ENCODE data around the gene ABCC9.

The ABCC9 gene

DNA sequence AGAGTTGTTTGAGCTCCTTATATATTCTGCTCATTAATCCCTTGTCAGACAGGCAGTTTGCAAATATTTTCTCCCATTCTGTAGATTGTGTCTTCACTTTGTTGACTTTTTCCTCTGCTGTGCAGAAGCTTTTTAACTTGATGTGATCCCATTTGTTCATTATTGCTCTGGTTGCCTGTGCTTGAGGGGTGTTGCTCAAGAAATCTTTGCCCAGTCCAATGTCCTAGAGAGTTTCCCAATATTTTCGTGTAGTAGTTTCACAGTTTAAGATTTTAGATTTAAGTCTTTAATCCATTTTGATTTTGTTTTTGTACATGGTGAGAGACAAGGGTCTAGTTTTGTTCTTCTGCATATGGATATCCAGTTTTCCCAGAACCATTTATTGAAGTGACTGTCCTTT is 19.8 kb downstream of the ABCC9 start:
- no peak for DNase-seq (ENCODE audit: low read depth, low spot score)
- no peak overlapping the region for H3K4me3 ChIP-seq (ENCODE audit: low read depth, low read length)
- in situ Hi-C loops (cut with HindIII; ENCODE audit: low sequenced_read_pairs), result no loop called here
- TF ChIP-seq, protein P1, sequence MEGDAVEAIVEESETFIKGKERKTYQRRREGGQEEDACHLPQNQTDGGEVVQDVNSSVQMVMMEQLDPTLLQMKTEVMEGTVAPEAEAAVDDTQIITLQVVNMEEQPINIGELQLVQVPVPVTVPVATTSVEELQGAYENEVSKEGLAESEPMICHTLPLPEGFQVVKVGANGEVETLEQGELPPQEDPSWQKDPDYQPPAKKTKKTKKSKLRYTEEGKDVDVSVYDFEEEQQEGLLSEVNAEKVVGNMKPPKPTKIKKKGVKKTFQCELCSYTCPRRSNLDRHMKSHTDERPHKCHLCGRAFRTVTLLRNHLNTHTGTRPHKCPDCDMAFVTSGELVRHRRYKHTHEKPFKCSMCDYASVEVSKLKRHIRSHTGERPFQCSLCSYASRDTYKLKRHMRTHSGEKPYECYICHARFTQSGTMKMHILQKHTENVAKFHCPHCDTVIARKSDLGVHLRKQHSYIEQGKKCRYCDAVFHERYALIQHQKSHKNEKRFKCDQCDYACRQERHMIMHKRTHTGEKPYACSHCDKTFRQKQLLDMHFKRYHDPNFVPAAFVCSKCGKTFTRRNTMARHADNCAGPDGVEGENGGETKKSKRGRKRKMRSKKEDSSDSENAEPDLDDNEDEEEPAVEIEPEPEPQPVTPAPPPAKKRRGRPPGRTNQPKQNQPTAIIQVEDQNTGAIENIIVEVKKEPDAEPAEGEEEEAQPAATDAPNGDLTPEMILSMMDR (IDR thresholded peaks at IDR 0.05; ENCODE audit: low read depth, low read length), result no peak

DNA sequence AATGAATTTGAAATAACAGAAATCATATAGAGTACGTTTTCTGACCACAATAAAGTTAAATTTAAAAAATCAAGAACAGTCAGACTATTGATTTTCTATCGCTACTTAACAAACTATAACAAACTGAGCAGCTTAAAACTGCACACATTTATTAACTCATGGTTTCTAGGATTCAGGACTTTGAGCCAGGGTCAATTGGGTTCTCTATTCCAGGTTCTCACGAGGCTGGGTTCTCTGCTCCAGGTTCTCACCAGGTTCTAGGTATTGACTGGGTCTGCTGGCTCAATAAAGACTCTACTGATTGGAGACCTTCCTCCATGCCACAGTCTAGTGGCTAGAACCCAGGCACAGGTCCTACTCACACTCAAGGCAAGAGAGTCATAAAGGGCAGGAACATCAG is 22.8 kb downstream of the ABCC9 start:
- TF ChIP-seq, protein P1 (IDR thresholded peaks at IDR 0.05; ENCODE audit: low read depth, low read length), result no peak
- in situ Hi-C loops (cut with HindIII; ENCODE audit: low sequenced_read_pairs), result no loop called here
- DNase-seq (ENCODE audit: low read depth, low spot score), result no peak

DNA sequence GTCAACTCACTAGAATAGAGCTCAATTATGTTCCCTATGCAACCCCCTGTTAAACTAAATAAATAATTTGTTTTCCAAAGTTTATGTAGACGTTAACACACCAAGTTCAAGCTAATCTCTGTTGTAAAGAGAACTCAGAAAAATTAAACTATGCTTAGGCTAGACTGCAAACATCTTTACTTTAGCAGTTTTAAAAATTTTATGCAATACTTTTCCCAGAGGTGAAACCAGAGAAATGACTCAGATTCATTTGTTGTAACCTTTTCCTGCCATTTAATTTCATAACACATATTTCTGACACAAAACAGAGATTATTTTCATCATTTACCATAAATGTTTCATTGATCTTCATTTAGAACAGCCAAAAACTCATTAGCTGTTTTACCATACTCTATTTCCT is 27.4 kb downstream of the ABCC9 start:
- TF ChIP-seq, protein P1 (IDR thresholded peaks at IDR 0.05; ENCODE audit: low read depth, low read length), result no peak
- H3K4me3 ChIP-seq (ENCODE audit: low read depth, low read length), result no peak overlapping the region
- in situ Hi-C loops (cut with HindIII; ENCODE audit: low sequenced_read_pairs), result no loop called here
- DNase-seq (ENCODE audit: low read depth, low spot score), result no peak

More for the DNA sequence above, 22.8 kb downstream of the ABCC9 start:
- no peak overlapping the region for H3K4me3 ChIP-seq (ENCODE audit: low read depth, low read length)

DNA sequence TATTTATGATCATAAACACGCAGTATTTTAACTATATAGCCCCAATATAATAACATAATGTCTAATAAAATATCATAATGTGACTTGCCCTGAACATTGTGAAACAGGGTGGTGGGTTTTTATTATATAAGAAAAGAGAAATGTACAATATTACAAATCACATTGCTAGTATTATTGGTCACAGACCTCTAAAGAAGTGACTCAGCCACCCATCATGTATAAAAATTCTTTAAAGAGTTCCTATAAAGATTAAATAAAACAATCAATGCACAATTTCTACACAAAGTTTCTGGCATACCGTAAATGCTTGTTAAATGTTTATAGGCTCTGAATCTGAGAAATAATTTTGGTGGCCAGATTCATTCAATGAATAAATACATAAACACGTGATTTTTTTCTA is 28.9 kb downstream of the ABCC9 start:
- DNase-seq (ENCODE audit: low read depth, low spot score), result peak; percentile 29
- no peak overlapping the region for H3K4me3 ChIP-seq (ENCODE audit: low read depth, low read length)
- TF ChIP-seq, protein P1 (IDR thresholded peaks at IDR 0.05; ENCODE audit: low read depth, low read length), result no peak
- in situ Hi-C loops (cut with HindIII; ENCODE audit: low sequenced_read_pairs), result no loop called here

DNA sequence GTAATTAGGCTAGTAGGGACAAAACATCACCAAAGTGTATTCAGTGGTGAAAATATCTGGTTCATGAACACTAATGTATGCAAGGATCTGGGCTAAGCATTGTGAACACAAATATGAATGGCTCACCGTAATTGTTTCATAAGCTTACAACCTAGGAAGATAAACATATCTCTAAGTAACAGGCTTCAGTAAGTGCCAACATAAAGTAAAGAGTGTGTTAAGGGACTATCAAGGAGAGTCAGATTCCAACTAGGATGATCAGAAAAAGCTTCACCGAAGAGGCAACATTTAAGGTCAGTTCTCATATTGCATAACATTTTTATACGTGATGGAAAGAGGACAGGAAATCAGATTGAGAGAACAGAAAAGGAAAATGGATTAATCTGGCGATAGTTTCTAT is 29.4 kb downstream of the ABCC9 start:
- no peak overlapping the region for H3K4me3 ChIP-seq (ENCODE audit: low read depth, low read length)
- in situ Hi-C loops (cut with HindIII; ENCODE audit: low sequenced_read_pairs), result no loop called here
- TF ChIP-seq, protein P1 (IDR thresholded peaks at IDR 0.05; ENCODE audit: low read depth, low read length), result no peak

DNA sequence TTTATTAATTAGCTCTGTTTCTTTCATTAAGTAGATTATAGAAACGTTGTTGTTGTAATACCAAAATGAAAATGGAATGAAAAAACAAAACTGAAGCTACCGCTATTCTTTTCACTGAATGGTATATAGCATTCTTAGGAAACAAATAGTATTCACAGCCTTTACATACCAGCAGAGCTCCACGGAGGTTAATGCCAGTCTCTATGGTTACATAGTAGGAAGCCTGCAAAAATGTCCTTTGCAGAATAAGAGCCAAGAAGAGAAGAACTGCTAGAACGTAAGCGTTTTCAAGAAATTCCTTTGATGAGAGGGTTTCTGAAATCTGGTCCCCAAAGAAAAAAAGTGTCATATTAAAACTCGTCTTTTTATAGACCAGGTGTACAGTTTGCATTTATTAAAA is 30.6 kb downstream of the ABCC9 start:
- TF ChIP-seq, protein P1 (IDR thresholded peaks at IDR 0.05; ENCODE audit: low read depth, low read length), result no peak
- peak; percentile 18 for DNase-seq (ENCODE audit: low read depth, low spot score)
- in situ Hi-C loops (cut with HindIII; ENCODE audit: low sequenced_read_pairs), result no loop called here

More for the DNA sequence above, 29.4 kb downstream of the ABCC9 start:
- DNase-seq (ENCODE audit: low read depth, low spot score), result no peak

More for the DNA sequence above, 30.6 kb downstream of the ABCC9 start:
- H3K4me3 ChIP-seq (ENCODE audit: low read depth, low read length), result no peak overlapping the region

Data from astrocyte of the spinal cord (primary cell).